Lower leg skin (tissue), 3 donors: Measurements from ENCODE around the gene TMEM154.

Source experiments
- POLR2A ChIP-seq, 2 donors: fragments of 450-650 bp; IDR thresholded peaks; one replicate each; pipeline ENCODE4 v1.6.1; 2016 to 2017; ENCODE audit warnings: antibody characterized with exemption in 2 of 2, mild to moderate bottlenecking in 1 of 2, moderate library complexity in 1 of 2
- TF ChIP-seq, protein P1 (sequence below), 3 donors: fragments of 450-650 bp; IDR thresholded peaks; one replicate each; pipeline ENCODE4 v1.5.1; 2016; ENCODE audit warnings: antibody characterized with exemption in 3 of 3, mild to moderate bottlenecking in 3 of 3, moderate library complexity in 2 of 3

GRCh38 chr4:152700151-152700550, 20.4 kb upstream of the TMEM154 start:
- no peak for TF ChIP-seq POLR2A (IDR thresholded peaks at IDR 0.05)
- TF ChIP-seq, protein P1, sequence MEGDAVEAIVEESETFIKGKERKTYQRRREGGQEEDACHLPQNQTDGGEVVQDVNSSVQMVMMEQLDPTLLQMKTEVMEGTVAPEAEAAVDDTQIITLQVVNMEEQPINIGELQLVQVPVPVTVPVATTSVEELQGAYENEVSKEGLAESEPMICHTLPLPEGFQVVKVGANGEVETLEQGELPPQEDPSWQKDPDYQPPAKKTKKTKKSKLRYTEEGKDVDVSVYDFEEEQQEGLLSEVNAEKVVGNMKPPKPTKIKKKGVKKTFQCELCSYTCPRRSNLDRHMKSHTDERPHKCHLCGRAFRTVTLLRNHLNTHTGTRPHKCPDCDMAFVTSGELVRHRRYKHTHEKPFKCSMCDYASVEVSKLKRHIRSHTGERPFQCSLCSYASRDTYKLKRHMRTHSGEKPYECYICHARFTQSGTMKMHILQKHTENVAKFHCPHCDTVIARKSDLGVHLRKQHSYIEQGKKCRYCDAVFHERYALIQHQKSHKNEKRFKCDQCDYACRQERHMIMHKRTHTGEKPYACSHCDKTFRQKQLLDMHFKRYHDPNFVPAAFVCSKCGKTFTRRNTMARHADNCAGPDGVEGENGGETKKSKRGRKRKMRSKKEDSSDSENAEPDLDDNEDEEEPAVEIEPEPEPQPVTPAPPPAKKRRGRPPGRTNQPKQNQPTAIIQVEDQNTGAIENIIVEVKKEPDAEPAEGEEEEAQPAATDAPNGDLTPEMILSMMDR (IDR thresholded peaks at IDR 0.05): no peak
